ENCODE results near the gene NGDN.

DNA sequence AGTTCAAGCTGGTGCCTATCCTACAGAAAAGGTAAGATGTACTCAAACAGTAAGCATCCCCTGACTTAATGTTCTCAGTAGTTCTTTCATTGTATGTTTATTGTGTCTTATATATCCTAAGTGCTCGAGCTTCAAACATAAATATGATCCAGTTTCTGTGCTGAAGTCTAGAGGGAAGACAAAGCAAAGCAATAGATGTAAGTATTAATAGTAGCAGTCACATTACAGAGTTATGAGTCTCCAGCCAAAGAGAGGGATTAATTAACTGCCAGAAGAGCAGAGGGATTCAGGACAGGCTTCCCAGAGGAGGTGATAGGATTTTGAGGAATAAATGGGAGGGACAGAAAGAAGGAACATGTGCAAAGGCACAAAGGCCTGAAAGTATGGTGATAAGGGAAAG, 1.4 kb downstream of the NGDN start:
- TF ChIP-seq, protein P1, sequence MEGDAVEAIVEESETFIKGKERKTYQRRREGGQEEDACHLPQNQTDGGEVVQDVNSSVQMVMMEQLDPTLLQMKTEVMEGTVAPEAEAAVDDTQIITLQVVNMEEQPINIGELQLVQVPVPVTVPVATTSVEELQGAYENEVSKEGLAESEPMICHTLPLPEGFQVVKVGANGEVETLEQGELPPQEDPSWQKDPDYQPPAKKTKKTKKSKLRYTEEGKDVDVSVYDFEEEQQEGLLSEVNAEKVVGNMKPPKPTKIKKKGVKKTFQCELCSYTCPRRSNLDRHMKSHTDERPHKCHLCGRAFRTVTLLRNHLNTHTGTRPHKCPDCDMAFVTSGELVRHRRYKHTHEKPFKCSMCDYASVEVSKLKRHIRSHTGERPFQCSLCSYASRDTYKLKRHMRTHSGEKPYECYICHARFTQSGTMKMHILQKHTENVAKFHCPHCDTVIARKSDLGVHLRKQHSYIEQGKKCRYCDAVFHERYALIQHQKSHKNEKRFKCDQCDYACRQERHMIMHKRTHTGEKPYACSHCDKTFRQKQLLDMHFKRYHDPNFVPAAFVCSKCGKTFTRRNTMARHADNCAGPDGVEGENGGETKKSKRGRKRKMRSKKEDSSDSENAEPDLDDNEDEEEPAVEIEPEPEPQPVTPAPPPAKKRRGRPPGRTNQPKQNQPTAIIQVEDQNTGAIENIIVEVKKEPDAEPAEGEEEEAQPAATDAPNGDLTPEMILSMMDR (IDR thresholded peaks at IDR 0.05), result no peak
- TF ChIP-seq POLR2A (IDR thresholded peaks at IDR 0.05), result no peak
